Calu3 (cell line): ENCODE measurements around the gene SMIM24. TPM values are rescaled to one million over a fixed set of nuclear protein-coding genes. Genes with fewer than 3 reads are reported as not detected.

Source experiments
- BruUV-seq: library from RNA; stranded (reverse); fragments of 400-500 nt; replicated peaks from 2 replicates; lab custom pipeline; 2021; lab: Mats Ljungman, UMichigan
- CTCF ChIA-PET: fragments of 300-600 bp; sonication (Branson Sonifier 250); formaldehyde crosslinking; loops from one replicate; lab custom pipeline; 2022; ENCODE audit warnings: antibody characterized with exemption; lab: Charles Lee
- DNase-seq: peaks from one replicate; pipeline ENCODE4 v3.0.0; 2022
- H3K27ac Mint-ChIP-seq: one replicate; pipeline ENCODE4 v1.8.0; 2022; ENCODE audit warnings: mixed read lengths; ENCODE audit not compliant: unreplicated experiment
- H3K27me3 Mint-ChIP-seq: one replicate; pipeline ENCODE4 v1.8.0; 2022; ENCODE audit warnings: mixed read lengths; ENCODE audit not compliant: unreplicated experiment
- H3K36me3 Mint-ChIP-seq: one replicate; pipeline ENCODE4 v1.8.0; 2022; ENCODE audit warnings: mild to moderate bottlenecking, moderate library complexity, mixed read lengths; ENCODE audit not compliant: insufficient read depth, unreplicated experiment
- H3K4me1 Mint-ChIP-seq: one replicate; pipeline ENCODE4 v1.8.0; 2022; ENCODE audit warnings: mild to moderate bottlenecking, low read depth, mixed read lengths; ENCODE audit not compliant: unreplicated experiment
- H3K4me3 Mint-ChIP-seq: one replicate; pipeline ENCODE4 v1.8.0; 2022; ENCODE audit warnings: mild to moderate bottlenecking, low read depth, moderate library complexity, mixed read lengths; ENCODE audit not compliant: unreplicated experiment
- H3K9me3 Mint-ChIP-seq: one replicate; pipeline ENCODE4 v1.8.0; 2022; ENCODE audit warnings: low read depth, mixed read lengths; ENCODE audit not compliant: unreplicated experiment
- intact Hi-C: fragments of 100-400 bp; cut with micrococcal nuclease; formaldehyde crosslinking; loops from one replicate; pipeline ENCODE4 v1.10.0; 2022; ENCODE audit not compliant: unreplicated experiment
- total RNA-seq: library from RNA; stranded (reverse); gene quantifications from 2 replicates; pipeline ENCODE4 v1.2.3, GENCODE V29; 2022
- TF ChIP-seq, protein P1 (sequence below): fragments of 200-600 bp; IDR thresholded peaks from one replicate; pipeline ENCODE4 v1.8.0; 2022; ENCODE audit warnings: antibody characterized with exemption; ENCODE audit not compliant: unreplicated experiment

SMIM24 gene
- total RNA-seq, 1 experiment from 2014 or later: 1.5 TPM

- CTCF ChIA-PET: no interaction called here
- intact Hi-C loops: no loop called here
- Mint-ChIP-seq H3K9me3 (no peaks in the 10 kb centered on the region), H3K27ac (no peak overlapping the region), H3K4me1 (no peaks in the 10 kb centered on the region), H3K36me3 (peaks cover 23% of the 10 kb centered on the region), H3K4me3 (no peak overlapping the region), H3K27me3 (no peaks in the 10 kb centered on the region)
- DNase-seq: no peak
- TF ChIP-seq, protein P1, sequence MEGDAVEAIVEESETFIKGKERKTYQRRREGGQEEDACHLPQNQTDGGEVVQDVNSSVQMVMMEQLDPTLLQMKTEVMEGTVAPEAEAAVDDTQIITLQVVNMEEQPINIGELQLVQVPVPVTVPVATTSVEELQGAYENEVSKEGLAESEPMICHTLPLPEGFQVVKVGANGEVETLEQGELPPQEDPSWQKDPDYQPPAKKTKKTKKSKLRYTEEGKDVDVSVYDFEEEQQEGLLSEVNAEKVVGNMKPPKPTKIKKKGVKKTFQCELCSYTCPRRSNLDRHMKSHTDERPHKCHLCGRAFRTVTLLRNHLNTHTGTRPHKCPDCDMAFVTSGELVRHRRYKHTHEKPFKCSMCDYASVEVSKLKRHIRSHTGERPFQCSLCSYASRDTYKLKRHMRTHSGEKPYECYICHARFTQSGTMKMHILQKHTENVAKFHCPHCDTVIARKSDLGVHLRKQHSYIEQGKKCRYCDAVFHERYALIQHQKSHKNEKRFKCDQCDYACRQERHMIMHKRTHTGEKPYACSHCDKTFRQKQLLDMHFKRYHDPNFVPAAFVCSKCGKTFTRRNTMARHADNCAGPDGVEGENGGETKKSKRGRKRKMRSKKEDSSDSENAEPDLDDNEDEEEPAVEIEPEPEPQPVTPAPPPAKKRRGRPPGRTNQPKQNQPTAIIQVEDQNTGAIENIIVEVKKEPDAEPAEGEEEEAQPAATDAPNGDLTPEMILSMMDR: no peak
- BruUV-seq: no TSS peak
Observed at GRCh38 chr19:3457528-3458228, 22.6 kb downstream of the SMIM24 start.

GRCh38 chr19:3456925-3457527, 23.3 kb downstream of the SMIM24 start:
- intact Hi-C loops: no loop called here
- H3K4me1 Mint-ChIP-seq: no peaks in the 10 kb centered on the region
- H3K9me3 Mint-ChIP-seq: no peaks in the 10 kb centered on the region
- TF ChIP-seq, protein P1: no peak
- no peaks in the 10 kb centered on the region for H3K27me3 Mint-ChIP-seq
- no peak overlapping the region for H3K27ac Mint-ChIP-seq
- CTCF ChIA-PET: no interaction called here
- BruUV-seq: no TSS peak
- H3K36me3 Mint-ChIP-seq: peaks cover 27% of the 10 kb centered on the region
- DNase-seq: no peak
- H3K4me3 Mint-ChIP-seq: no peak overlapping the region

DNA sequence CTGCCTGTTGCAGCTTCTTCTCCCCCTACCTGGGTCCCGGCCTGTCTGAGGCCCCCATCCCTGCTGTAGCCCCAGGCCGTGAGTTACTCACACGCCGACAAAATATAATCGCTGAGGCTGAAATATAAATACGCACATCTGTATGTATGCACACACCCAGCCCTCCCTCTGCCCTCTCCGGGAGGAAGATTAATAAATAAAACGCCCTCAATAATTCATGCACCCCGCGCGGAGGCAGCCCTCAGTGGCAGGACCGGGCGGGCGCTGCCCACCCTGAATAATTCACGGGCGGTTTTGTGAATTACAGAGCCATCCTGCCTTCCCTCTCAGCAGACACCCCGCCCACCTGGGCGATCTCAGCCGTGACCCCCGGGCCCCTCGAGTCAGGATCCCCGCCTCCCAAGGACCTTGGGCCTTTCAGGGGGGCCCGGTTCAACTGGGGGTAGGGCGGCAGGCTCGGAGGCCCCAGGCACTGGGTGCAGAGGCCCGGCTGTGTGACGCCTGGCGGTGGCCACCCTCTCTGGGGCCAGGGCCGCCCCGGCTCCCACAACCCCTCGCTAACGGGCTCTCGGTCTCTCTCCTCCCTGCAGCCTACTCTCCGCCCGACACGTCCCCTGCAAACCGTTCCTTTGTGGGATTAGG, 24.2 kb downstream of the SMIM24 start:
- no TSS peak for BruUV-seq
- Mint-ChIP-seq H3K9me3 (no peaks in the 10 kb centered on the region), H3K4me1 (peaks cover 3% of the 10 kb centered on the region), H3K4me3 (no peak overlapping the region), H3K27me3 (no peaks in the 10 kb centered on the region), H3K27ac (no peak overlapping the region), H3K36me3 (peaks cover 36% of the 10 kb centered on the region)
- no peak for DNase-seq
- CTCF ChIA-PET: no interaction called here
- TF ChIP-seq, protein P1: no peak
- intact Hi-C loops: no loop called here

GRCh38 chr19:3455393-3455955, 24.9 kb downstream of the SMIM24 start:
- intact Hi-C loops: no loop called here
- Mint-ChIP-seq H3K4me1 (peaks cover 8% of the 10 kb centered on the region), H3K27me3 (no peaks in the 10 kb centered on the region), H3K9me3 (no peaks in the 10 kb centered on the region), H3K27ac (no peak overlapping the region), H3K4me3 (no peak overlapping the region), H3K36me3 (peaks cover 42% of the 10 kb centered on the region)
- TF ChIP-seq, protein P1: no peak
- DNase-seq: no peak
- CTCF ChIA-PET: no interaction called here
- no TSS peak for BruUV-seq
